Endometrial microvascular endothelial cells (primary cell): ENCODE results near the gene KANSL1. TPM values are rescaled to one million over a fixed set of nuclear protein-coding genes. Genes with fewer than 3 reads are reported as not detected.
"Not testable (repeated sequence)": the region's sequence is repeated elsewhere in the genome, so short reads cannot be mapped to it uniquely, and the experiment has no call there.

Source experiments
- in situ Hi-C: cut with HindIII; loops from 2 replicates; pipeline ENCODE4 v1.10.0; 2017; ENCODE audit warnings: low sequenced_read_pairs, low pct_unique_long_range_greater_than_20kb; ENCODE audit errors: inconsistent ontology term
- total RNA-seq: library from RNA; depleted of rRNA; stranded (reverse); fragments of >200 nt; gene quantifications from one replicate; pipeline ENCODE4 v1.2.3, GENCODE V29; 2015; ENCODE audit errors: inconsistent ontology term

The KANSL1 gene
- total RNA-seq, 1 donor from 2014 or later = 30.5 TPM

DNA sequence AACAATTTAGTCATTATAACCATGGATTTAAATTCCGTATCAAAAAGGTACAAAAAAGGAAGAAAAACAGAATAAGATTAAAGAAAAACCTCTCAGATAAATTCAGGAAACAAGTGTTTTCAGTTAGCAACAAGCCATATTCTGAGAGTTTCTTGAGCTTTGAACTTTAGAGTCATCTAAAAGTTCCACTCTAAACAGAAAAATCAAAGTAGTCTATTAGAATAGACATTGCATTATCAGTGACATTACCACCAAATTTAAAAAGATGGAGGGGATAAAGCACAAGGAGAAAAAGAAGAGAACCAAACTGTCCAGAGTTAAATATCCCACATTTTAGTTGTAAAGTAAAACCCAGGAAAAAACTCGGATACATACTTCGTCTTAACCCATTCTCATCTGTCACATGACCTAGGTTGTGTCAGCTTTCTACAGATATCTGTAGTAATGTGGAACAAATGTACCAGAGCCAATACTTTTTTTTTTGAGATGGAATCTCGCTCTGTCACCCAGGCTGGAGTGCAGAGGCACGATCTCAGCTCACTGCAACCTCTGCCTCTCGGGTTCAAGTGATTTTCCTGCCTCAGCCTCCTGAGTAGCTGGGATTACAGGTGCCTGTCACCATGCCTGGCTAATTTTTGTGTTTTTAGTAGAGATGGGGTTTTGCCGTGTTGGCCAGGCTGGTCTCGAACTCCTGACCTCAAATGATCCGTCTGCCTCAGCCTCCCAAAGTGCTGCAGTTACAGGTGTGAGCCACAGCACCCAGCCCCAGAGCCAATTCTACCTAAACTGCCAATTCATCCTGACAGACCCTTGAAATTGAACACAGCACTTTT lies 91.2 kb downstream of the KANSL1 start:
- in situ Hi-C loops = not testable (repeated sequence)

DNA sequence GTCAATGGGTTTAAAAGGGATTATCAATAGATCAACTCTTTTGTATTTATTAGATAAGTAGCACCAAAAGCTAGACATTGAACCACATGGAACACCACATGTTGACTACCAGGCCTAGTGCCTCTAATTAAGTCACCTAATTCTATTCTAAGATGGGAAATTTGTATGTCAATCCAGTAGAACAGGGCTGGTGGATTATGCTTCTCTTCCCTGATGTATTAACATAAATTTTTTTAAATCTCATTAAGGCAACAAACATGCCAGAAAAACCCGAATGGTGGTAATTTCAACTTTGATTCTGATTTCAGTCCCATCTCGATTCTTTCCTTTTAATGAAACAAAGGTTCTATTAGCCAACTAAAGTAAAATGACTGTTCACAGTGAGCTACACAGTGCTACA lies 92.6 kb downstream of the KANSL1 start:
- in situ Hi-C loops = no loop called here

DNA sequence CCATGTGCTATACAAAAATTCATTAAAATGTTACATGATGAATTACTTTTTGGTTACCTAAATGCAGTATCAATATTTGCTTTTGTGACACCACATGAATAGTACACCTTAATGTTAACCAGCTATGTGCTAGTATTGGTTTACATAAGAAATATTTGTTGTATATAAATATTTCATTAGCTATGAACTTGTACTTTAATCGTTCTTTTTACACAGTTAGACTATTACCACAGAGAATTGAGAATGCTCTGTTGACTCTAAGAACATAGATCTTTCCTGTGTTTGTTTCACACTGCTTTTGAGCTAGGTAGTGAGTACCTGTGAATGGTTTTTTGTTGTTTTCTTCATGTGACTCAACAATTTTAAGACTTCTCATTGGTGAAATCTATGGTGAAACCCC lies 93.4 kb downstream of the KANSL1 start:
- in situ Hi-C loops = no loop called here

DNA sequence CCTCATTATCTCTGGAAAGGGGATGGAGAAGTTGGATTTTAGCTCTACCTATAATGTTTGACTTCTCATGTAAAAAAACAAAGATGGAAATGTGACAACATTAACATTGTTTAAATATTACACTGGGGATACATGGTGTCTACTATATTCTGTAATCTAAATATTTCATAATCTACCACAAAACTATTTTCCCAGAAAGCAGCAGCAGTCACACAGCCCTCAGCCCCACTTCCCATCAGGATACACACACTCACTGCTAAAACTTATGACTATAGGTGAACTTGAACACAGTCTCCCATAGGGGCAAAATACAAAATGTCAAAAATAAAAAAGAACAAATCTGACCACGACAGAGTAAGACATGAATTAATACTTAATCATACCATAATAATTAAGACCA lies 95.7 kb downstream of the KANSL1 start:
- in situ Hi-C loops = no loop called here

DNA sequence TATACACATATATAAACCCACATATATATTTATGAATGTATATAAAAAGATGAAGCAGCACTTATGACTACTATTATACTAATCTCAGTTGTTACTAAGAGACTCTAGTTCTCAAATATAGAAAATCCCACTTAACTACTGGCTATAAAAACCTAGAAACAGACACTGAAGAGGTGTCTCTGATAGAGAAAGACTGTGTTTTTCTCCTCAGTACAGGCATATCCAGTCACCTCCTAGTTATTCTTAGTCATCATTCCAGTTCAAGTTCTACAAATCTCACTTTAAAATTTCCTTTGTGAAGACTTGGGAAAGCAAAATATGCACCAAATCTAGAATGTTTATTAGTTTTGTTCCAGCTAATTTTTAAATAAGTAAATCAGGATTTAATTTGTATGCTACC lies 100.2 kb downstream of the KANSL1 start:
- in situ Hi-C loops = no loop called here

DNA sequence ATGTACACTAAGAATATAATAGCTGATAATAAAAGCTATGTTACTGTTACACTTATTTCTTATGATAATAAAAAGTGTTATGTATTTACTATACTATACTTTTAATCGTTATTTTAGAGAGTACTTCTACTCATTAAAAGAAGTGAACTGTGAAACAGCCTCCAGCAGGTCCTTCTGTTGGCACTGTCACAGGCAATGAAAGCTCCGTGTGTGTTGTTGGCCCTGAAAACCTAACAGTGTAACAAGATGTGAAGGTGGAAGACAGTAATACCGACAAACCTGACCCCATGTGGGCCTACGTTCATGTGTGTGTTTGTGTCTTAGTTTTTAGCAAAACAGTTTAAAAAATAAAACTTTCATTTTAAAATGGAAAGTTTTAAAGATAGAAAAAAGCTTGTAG lies 102.4 kb downstream of the KANSL1 start:
- in situ Hi-C loops = no loop called here

DNA sequence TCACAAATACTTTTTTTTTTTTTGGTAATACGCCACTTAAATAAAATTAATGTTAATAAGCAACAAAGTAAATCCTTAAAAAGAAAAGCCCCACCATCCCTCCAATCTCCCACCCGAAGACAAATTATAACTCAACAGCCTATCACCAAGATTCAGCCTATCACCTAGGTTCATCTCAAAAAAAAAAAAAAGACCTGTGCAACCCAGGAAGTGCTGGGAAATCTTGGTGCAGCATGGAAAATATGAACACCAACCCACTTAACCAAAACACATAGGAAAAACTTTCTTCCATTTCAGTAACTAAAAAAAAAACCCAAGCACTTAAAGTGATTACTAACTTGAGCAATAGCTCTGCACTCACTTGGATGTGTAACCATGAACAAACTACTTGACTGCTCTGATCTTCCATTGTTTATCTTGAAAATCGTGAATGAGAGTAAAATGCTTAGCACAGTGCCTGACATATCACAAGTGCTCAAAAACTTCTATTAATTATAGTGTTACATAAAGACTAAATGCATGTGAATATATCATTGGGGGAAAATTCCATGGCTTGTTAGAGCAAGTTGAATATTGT lies 103.8 kb downstream of the KANSL1 start:
- in situ Hi-C loops = no loop called here

DNA sequence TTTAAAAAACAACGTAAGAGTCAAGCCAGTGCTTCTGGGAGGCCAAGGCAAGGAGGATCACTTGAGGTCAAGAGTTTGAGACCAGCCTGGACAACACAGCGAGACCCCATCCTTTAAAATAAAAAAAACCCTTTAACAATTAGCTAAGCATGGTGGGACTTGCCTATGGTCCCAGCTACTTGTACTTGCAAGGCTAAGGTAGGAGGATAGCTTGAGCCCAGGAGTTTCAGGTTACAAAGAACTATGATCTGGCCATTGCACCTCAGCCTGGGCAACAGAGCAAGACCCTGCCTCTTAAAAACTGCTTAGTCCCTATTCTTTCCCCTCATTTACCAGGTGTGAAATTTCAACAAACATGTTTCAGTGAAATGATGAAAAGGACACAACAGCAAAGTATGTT lies 104.6 kb downstream of the KANSL1 start:
- in situ Hi-C loops = no loop called here

DNA sequence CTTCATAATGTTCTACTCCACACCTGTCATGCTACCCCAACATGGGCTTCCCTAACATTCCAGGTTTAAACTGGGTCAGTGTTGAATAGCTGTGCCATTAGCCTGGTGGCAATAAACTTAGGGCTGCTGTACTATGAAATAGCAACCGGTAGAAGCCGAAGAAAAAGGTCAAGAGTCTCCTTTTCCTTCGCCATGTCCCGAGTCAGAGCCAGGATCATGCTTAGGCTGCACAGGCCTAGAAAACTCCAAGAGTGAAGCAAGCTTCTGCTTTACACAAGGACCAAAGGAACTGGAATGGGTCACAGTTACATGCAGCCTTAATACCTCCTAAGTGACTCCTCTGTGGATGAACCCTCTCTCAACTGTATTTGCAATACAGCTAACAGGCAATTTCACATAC lies 105.4 kb downstream of the KANSL1 start:
- in situ Hi-C loops = not testable (repeated sequence)

DNA sequence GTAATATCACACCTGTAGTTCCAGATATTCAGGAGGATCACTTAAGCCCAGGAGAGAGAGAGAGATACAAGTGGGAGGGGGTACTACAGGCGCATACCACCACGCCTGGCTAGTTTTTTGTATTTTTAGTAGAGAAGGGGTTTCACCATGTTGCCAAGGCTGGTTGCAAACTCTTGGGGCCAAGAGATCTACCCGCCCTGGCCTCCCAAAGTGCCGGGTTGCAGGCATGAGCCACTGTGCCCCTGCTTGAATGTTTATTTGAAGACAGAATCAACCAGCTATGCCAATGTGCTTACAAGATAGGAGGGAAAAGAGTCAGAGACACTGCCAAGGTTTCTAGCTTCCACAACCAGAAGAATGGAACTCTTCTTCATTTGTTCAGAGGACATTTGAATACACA lies 106.4 kb downstream of the KANSL1 start:
- in situ Hi-C loops = no loop called here

DNA sequence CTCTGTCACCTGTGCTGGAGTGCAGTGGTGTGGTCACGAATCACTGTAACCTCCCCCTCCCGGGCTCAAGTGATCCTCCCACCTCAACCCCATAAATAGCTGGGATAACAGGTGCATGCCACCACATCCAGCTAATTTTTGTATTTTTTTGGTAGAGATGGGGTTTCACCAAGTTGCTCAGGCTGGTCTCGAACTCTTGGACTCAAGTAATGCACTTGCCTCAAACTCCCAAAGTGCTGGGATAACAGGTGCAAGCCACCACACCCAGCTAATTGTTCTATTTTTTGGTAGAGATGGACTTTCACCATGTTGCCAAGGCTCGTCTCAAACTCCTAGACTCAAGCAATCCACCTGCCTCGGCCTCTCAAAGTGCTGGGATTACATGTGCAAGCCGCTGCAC lies 107.7 kb downstream of the KANSL1 start:
- in situ Hi-C loops = no loop called here

DNA sequence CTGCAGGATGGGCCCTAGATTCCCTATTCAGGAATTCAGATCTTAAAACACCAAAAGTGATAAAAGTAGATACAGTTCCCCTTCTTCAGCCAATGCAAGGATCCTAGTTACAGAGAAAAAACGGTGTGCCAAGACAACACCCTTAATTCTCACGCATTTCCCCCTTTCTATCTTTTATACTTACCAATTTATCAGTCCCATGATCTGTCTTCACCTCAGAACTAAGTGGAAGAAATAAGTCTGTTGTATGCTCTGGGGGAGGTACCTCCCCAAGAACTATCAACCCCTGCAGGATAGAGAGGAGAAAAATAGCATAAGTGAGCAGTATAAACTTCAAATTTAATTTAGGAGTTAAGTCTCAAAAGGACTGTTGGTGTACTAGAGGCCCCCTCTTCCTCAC lies 111.0 kb downstream of the KANSL1 start:
- in situ Hi-C loops = no loop called here

DNA sequence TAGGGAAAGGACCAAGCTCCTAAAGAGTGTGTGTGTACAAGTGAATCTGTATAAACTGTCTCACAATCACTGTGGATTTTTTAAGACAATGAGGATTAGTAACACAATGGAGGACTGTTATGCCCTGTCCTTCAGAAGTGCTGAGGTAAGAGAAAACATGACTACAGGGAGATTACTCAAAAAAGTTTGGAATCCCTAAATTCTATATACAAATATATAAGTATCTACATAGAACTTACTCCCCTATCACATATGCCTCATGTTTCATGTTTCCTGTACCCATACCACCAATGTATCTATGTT lies 112.3 kb downstream of the KANSL1 start:
- in situ Hi-C loops = no loop called here

DNA sequence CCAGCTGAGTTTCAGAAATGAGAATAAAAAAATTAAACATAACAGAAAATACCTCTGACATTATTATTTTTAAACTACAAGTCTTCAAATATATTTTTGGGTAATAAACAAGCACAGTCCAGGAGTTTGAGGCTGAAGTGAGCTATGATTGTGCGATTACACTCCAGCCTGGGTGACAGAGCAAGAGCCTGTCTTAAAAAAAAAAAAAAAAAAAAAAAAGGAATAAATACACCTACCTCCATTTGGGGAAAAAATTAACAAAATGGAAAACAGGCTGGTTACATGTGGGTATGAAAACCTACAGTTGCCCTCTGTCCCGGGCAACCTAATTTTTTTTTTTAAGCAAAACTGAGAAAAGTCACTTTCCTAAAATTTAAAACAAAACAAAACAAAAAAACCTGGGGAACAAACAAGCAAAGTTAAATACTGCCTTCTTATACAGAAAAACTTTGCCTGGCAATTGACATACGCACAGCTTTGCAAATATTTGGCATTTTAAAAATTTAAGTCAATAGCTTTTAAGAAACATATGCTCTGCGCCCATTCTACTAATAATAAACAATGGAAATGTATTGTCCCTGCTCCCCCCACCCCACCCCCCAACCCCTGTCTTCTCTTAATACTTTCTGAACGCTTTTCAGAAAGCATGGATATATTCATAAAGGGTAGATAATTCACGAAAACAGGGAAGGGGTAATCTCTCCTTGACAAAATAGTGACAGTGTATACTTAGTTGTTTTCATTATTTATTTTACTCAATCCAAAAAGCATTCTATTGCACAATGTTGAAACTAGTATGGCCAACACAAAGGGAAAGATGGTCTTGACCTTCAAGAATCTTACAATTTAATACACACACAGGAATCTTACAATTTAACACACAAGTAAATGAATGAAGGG lies 112.9 kb downstream of the KANSL1 start:
- in situ Hi-C loops = no loop called here

DNA sequence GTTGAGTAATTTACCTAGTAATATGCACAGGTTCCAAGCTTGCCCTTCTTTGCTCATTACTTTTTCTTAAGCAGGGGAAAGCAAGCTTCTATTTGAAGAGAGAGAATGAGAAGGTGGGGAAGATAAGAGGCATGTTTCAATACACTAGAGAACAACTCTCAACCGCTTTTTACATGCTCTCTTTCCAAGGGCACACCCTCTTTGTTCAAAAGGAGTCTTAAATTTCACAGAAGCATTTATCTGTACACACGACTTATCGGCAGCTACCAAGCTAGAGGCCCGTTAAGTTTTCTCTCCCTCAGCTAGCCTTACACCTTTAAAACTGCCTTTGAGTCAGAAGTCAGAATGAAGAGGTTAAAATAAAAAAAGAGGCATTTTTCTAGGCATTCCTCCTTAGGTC lies 114.6 kb downstream of the KANSL1 start:
- in situ Hi-C loops = no loop called here

DNA sequence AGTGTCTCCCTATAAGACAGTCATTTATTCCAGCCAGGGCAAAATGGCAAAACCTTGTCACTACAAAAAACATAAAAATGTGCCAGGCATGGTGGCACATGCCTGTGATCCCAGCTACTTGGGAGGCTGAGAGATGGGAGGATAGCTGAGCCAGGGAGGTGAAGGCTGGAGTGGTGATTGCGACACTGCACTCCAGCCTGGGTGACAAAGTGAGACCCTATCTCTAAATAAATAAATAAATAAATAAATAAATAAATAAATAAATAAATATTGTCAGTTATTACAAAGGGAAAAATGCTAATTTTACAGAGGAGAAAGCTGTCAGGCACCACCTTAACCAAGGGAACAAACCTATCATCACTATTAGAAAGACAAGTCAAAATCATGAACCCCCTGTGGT lies 118.7 kb downstream of the KANSL1 start:
- in situ Hi-C loops = no loop called here

DNA sequence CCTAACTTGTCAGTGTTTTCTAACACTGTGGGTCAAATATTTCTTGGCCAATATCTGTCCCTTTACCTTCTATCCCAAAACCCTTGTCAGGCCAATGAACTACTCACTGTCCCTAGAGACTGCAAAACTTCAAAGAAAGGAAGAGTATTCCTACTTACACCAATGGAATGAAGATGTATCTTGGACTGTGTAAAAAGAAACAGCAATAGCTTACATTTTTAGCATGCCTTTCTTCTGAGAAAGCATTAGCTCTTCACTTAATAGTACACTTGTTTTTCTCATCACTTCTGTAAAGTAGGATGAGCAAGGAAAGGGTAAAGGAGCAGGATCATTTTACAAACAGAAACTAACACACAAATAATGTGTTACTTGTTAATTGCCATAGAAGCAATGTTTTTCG lies 120.2 kb downstream of the KANSL1 start:
- in situ Hi-C loops = no loop called here

DNA sequence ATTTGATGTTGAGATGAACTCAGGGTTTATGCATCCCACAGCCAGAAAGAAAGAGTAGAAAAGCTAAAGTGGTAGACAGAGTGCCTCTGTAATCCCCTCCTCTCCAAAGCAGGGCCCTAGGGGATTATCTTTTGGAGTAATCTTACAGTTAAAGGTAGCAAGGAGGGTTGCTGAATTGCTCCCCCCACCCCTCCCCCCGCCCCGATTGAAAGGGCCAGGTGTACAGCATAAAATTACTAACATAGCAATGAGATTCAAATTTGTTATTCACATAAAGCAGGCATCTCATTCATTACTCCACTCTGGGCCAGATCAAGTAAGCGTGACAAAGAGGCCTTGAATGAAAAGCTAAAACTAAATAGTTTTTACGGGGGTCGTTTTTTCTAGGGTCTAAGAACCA lies 121.4 kb downstream of the KANSL1 start:
- in situ Hi-C loops = no loop called here

DNA sequence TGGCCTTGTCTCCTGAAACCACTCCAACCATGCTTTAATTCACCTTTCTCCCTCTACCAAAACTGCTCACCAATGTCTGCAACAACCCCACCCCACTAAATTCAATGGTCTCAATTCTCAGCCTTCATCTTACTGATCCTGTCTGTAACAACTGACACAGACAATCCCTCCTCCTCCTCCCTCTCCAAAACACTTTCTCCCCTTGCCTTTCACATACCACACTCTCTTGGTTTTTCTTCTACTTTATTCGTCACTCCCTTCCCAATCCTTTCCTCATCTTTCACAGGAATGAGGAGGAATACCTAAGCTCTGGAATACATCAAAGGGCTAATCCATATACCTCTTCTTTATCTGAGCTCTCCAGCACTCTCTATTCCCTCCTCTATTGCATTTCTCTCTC lies 128.8 kb downstream of the KANSL1 start:
- in situ Hi-C loops = no loop called here

DNA sequence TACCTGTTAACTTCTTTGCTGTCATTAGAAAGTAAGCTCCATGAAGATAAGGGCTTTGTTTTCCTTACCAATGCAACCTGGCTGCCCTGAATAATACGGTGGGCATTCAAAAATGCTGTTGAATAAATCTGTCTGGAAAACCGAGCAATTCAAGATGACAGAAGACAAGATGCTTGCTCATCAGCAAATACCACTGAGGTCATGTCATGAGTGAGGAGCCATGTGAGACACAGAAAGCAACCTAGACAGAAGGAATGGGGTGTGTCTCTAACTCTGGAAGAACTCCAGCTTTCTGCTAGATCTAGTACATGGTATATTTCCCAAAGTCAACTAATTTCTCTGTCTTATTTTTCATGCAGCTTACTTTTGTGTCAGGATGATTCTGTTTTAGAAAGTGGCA lies 130.0 kb downstream of the KANSL1 start:
- in situ Hi-C loops = no loop called here
